Loucy (cell line): Measurements from ENCODE around the gene C12orf75.
A peak's percentile ranks its signal among the peaks of the same experiment; 100 is the strongest.
"Not testable (repeated sequence)": the region's sequence is repeated elsewhere in the genome, so short reads cannot be mapped to it uniquely, and the experiment has no call there.

Experiments used
- H2AFZ ChIP-seq: fragments of 200-600 bp; sonication (generic); 2 replicates; pipeline ENCODE4 v1.6.0; 2016; ENCODE audit warnings: antibody characterized with exemption, mild to moderate bottlenecking, low read length, moderate library complexity
- H3F3A ChIP-seq: fragments of 200-600 bp; 2 replicates; pipeline ENCODE4 v1.6.0; 2016; ENCODE audit warnings: antibody characterized with exemption, low read depth, mild to moderate bottlenecking
- H3K27me3 ChIP-seq: fragments of 200-600 bp; sonication (generic); 2 replicates; pipeline ENCODE4 v1.6.1; 2014; ENCODE audit warnings: low read length, mild to moderate bottlenecking; ENCODE audit not compliant: insufficient read depth, poor library complexity, severe bottlenecking
- H3K36me3 ChIP-seq: fragments of 200-600 bp; sonication (generic); 2 replicates; pipeline ENCODE4 v1.6.1; 2016; ENCODE audit warnings: low read length; ENCODE audit not compliant: insufficient read depth
- H3K4me1 ChIP-seq: fragments of 200-600 bp; sonication (generic); 2 replicates; pipeline ENCODE4 v1.5.1; 2014; ENCODE audit warnings: low read length, mild to moderate bottlenecking; ENCODE audit not compliant: insufficient read depth, poor library complexity, severe bottlenecking
- H3K4me2 ChIP-seq: fragments of 200-600 bp; sonication (generic); 2 replicates; pipeline ENCODE4 v1.6.0; 2014; ENCODE audit warnings: antibody characterized with exemption, low read length, low read depth, mild to moderate bottlenecking; ENCODE audit not compliant: poor library complexity, severe bottlenecking
- H3K4me3 ChIP-seq: fragments of 200-600 bp; sonication (generic); 2 replicates; pipeline ENCODE4 v1.5.1; 2014; ENCODE audit warnings: low read length, mild to moderate bottlenecking, mixed read lengths; ENCODE audit not compliant: poor library complexity, severe bottlenecking
- H3K79me2 ChIP-seq: fragments of 200-600 bp; sonication (generic); 2 replicates; pipeline ENCODE4 v1.6.1; 2014; ENCODE audit warnings: low read length; ENCODE audit not compliant: insufficient read depth
- H3K9ac ChIP-seq: fragments of 200-600 bp; sonication (generic); 2 replicates; pipeline ENCODE4 v1.6.0; 2014; ENCODE audit warnings: mild to moderate bottlenecking, low read depth, low read length, moderate library complexity; ENCODE audit not compliant: poor library complexity, severe bottlenecking
- H3K9me2 ChIP-seq: fragments of 200-600 bp; sonication (generic); replicated peaks from 2 replicates; pipeline ENCODE4 v1.6.1; 2016; ENCODE audit warnings: low read depth, low read length, mixed read lengths
- H3K9me3 ChIP-seq: fragments of 200-600 bp; sonication (generic); 2 replicates; pipeline ENCODE4 v1.6.1; 2014; ENCODE audit warnings: mild to moderate bottlenecking, antibody characterized with exemption, low read length, low read depth; ENCODE audit not compliant: insufficient read depth
- H4K20me1 ChIP-seq: fragments of 200-600 bp; sonication (generic); 2 replicates; pipeline ENCODE4 v1.6.0; 2014; ENCODE audit warnings: antibody characterized with exemption, low read length, mild to moderate bottlenecking; ENCODE audit not compliant: insufficient read depth, poor library complexity, severe bottlenecking
- CTCF ChIP-seq: fragments of 200-600 bp; sonication (generic); conservative IDR thresholded peaks from 2 replicates; pipeline ENCODE4 v1.5.1; 2014; ENCODE audit warnings: mild to moderate bottlenecking, antibody characterized with exemption, low read length
- EZH2phosphoT487 ChIP-seq: fragments of 200-600 bp; IDR thresholded peaks from 2 replicates; pipeline ENCODE4 v1.6.1; 2018; ENCODE audit warnings: antibody characterized with exemption, mild to moderate bottlenecking, moderate library complexity, borderline replicate concordance

C12orf75 gene

GRCh38 chr12:105331805-105332251, 1.3 kb downstream of the C12orf75 start:
- Histone ChIP-seq H3K9me2 (no peaks in the 10 kb centered on the region), H3F3A (peaks cover 14% of the 10 kb centered on the region), H4K20me1 (peaks cover 57% of the 10 kb centered on the region), H3K4me1 (peaks cover 79% of the 10 kb centered on the region), H3K4me3 (peak overlapping the region; percentile 78), H3K4me2 (peak overlapping the region; percentile 99), H3K27me3 (no peaks in the 10 kb centered on the region), H3K9me3 (no peaks in the 10 kb centered on the region), H2AFZ (no peak overlapping the region), H3K36me3 (peaks cover 2% of the 10 kb centered on the region; the same call in 1 of the 2 replicates), H3K9ac (peak overlapping the region; percentile 89), H3K79me2 (peaks cover 63% of the 10 kb centered on the region)
- no peak for TF ChIP-seq CTCF
- no peak for TF ChIP-seq EZH2phosphoT487

GRCh38 chr12:105332286-105332685, 1.8 kb downstream of the C12orf75 start:
- peak overlapping the region; percentile 78 for H3K4me3 ChIP-seq
- peak overlapping the region; percentile 89 for H3K9ac ChIP-seq
- peaks cover 79% of the 10 kb centered on the region for H3K4me1 ChIP-seq

GRCh38 chr12:105332925-105333324, 2.4 kb downstream of the C12orf75 start:
- H3K79me2 ChIP-seq: peaks cover 74% of the 10 kb centered on the region
- H3K4me2 ChIP-seq: peak overlapping the region; percentile 99
- TF ChIP-seq EZH2phosphoT487 (no peak), CTCF (no peak)
- no peaks in the 10 kb centered on the region for H3K27me3 ChIP-seq
- H3K9ac ChIP-seq: peak overlapping the region; percentile 89
- peak overlapping the region; percentile 78 for H3K4me3 ChIP-seq
- H3F3A ChIP-seq: peaks cover 13% of the 10 kb centered on the region
- H3K9me2 ChIP-seq: no peaks in the 10 kb centered on the region
- H3K36me3 ChIP-seq: peaks cover 3% of the 10 kb centered on the region; the same call in 1 of the 2 replicates
- H3K4me1 ChIP-seq: peaks cover 79% of the 10 kb centered on the region
- no peaks in the 10 kb centered on the region for H3K9me3 ChIP-seq
- no peak overlapping the region for H2AFZ ChIP-seq
- H4K20me1 ChIP-seq: peaks cover 66% of the 10 kb centered on the region

More at GRCh38 chr12:105332286-105332685, 1.8 kb downstream of the C12orf75 start:
- not testable (repeated sequence) for H3K36me3 ChIP-seq, H3K9me3 ChIP-seq, H3K27me3 ChIP-seq, H2AFZ ChIP-seq, H3K9me2 ChIP-seq
- H3F3A ChIP-seq: peaks cover 13% of the 10 kb centered on the region
- peaks cover 60% of the 10 kb centered on the region for H4K20me1 ChIP-seq
- H3K4me2 ChIP-seq: peak overlapping the region; percentile 99
- H3K79me2 ChIP-seq: peaks cover 67% of the 10 kb centered on the region

- Histone ChIP-seq H3K9me2 (no peaks in the 10 kb centered on the region), H3F3A (peaks cover 12% of the 10 kb centered on the region), H3K4me3 (peak overlapping the region; percentile 78), H2AFZ (no peak overlapping the region), H3K4me1 (peaks cover 73% of the 10 kb centered on the region), H3K79me2 (peaks cover 81% of the 10 kb centered on the region), H3K27me3 (no peaks in the 10 kb centered on the region), H3K36me3 (peaks cover 9% of the 10 kb centered on the region; the same call in 1 of the 2 replicates), H3K9me3 (no peaks in the 10 kb centered on the region), H4K20me1 (peaks cover 74% of the 10 kb centered on the region), H3K9ac (peak overlapping the region; percentile 89), H3K4me2 (peak overlapping the region; percentile 99)
- no peak for TF ChIP-seq CTCF
- TF ChIP-seq EZH2phosphoT487: no peak
Observed at GRCh38 chr12:105334001-105334400, 3.5 kb downstream of the C12orf75 start.
